8988T (cell line): Measurements from ENCODE around the gene ARMH4.

ENCODE experiments used
- DNase-seq: peaks from one replicate; pipeline ENCODE4 v3.0.0; 2011

The ARMH4 gene

DNA sequence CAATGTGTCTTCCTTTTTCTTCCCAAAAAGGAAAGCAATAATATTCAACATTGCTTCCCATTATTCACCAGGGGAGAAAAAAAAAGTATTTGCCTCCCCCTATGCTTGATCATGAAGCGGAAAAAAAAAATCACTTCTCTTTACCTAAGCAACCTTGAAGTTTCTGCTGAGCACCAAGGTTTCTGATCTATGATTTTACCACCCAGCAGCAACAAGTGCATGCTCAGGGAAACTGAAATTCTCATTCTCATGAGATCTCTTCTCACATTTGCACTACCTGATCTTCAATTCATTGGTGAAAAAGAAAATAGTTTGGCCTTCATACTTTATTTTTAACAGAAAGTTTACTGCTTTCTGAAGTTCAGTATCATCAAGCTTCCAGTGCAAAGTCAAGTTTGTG lies 125.8 kb downstream of the ARMH4 start:
- DNase-seq = no peak

DNA sequence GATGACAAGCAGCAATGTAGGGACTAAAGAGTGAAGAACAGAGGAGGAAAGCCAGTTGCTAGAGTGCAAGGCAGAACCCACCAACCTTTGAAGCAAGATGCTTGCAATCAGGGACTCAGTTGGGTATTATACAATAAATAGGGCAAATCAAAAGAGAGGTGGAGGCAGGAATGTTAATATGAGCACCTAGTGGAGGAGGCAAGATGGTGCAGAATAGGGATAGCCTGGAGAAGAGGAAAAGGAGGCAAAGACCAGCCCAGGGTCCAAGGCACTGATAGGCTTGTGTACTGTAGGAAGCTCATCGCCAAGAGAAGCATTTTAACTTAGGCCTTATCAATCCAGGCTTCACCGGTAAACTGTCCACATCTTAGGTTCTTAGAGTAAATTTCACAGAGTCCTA lies 137.2 kb downstream of the ARMH4 start:
- no peak for DNase-seq

DNA sequence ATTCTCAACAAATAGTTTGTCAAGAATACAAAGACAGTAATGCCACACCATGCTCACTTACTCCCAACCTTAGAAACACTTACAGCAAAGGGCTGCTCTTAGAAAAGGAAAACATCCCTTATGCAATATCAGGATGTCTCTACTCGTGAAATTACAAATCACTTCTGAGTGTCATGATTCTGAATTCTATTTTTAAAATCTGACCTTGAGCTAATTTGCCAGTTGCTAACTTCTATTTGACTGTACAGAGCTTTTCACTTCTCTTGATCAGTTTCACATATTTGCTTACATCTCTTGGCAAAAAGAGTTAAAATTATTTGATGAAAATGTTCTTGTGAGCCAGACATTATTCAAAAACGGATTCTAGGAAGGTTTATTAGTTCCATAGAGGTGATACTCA lies 149.4 kb downstream of the ARMH4 start:
- no peak for DNase-seq

DNA sequence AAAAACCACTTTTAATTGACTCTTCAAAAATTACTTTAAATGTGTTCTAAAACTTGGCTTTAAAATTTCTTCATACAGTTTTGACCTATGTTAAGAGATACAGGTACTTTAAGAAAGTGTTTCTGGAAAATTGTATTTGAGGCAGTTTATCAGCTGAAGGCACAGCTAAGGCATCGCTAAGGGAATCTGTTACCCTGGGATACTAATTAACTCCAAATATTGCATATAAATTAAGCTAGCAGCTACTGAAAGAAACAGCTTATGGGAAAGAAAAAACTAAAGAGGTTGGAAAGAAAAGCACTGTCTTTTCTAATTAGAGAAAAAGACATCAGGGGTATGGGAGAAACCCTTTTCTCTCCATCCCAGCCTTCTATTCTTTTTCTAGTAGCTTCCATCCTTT lies 152.0 kb downstream of the ARMH4 start:
- DNase-seq = no peak

DNA sequence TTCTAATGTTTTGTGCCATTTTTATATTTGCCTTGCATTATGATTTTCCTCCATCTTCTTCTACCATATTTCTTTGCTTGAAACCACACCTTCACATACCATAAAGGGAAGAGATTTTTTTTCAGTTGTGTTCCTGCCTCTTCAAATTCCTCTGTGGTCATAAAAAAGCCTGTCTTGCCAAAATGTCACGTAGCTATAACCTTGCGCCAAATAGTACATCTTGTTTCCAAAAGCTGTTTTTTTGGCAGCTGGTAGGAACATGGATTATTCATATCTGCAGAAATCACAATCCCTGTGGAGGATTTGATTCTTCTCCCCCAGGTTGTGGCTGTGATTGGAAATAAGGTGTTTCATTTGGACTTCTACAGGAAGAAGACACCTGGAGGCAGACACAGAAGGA lies 152.5 kb downstream of the ARMH4 start:
- no peak for DNase-seq

DNA sequence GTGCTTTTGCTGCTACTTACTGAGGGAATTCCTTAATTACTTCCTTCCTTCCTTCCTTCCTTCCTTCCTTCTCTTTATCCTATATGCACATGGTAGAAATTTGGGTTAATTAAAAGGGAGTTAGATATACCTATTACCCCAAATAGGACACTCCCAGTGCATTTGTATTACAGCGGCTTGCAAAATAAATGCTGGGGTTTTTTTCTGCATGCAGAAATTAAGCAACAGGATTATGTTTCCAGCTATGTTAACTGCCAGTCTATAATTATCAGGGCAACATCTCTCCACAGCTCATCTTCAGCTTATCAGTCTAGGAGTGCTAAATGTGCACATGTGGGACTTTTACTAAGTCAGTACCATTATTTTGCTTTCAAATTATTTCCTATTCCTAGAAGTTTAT lies 153.2 kb downstream of the ARMH4 start:
- DNase-seq = no peak

DNA sequence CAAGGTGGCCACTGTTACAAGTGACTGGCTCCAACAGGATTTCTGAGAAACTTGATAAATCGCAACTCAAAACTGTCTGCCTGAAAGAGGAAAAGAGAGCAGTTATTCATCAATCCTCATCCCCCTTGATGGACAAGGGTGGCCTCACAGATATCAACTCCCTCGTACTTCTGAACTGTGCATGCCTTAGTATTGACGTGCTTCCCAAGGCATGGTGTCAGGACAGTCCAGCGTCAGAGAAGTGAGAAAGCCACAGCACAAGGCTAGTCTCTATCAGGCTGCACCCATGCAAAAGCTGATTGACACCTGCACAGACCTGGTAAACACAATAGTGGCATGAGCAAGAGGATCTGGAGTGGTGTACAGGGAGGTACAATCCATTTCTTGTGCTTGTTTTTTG lies 160.7 kb downstream of the ARMH4 start:
- no peak for DNase-seq

DNA sequence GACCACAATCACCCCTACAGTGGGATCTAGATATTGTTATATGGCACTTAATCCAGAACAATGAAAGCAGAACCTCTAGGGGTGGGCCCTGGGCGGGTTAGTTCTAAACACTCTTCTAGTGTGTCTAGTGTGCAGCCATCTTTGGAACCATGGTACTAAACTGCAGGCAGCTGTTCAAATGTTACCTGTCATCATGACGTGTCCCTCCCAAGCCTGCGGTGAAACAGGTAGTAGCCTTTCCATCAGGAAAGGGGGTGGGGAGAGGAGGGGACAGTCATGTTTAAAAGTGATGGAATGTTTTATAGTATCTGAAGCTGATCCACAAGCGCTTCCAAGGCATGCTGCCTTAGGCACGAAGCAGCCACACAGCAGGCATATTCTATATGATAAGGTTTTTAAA lies 163.6 kb downstream of the ARMH4 start:
- DNase-seq = no peak

DNA sequence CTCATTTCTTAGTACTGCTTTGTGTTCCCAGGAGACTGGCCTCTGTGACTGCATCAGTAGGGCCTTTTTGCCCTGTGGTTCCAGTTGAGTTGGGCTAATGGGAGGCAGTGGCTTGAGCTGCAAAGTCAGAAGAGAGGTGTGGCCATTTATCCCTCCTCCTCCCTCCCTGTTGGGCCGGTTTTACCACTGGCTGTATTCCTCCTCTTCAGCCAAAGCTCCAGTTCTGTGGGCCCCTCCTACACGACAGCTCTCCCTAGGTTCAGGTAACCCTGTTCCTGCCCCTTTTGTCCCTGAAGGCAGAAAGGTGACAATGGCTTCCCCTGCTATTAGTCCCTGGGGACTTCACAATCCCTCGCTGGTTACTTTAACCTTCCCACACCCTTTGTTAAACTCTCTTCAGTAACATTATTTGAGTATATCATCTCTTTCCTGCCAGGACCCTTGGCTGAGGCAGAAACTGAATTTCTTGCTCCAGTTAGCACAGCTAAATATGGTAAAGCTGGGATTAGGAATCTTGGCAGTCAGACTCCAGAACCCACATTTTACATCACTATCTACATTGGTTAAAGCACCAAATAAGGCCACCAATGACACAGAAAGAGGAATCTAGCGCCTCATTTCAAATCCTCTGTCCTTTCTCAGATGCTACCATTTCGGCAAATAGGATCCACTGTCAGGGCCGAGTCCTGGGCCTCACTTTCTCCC lies 164.3 kb downstream of the ARMH4 start:
- DNase-seq = no peak

DNA sequence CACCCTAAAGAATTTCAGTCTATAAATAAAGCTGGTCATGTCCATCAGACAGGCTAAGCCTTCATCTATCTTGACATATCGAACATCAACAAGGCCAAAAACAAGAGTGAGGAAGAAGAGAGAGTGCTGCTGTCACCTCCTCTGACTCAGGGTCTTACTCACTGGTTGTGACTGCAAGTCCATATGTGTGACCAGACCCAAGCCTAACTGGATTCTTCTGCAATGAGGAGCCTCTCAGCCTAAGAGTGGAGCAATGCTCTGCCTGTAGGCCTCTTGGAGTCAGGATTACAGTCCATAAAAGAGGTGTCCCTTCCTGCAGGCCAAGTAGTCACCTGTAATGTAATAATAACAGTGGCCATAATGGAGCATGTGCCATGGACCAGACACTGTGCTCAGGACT lies 165.0 kb downstream of the ARMH4 start:
- DNase-seq = no peak

DNA sequence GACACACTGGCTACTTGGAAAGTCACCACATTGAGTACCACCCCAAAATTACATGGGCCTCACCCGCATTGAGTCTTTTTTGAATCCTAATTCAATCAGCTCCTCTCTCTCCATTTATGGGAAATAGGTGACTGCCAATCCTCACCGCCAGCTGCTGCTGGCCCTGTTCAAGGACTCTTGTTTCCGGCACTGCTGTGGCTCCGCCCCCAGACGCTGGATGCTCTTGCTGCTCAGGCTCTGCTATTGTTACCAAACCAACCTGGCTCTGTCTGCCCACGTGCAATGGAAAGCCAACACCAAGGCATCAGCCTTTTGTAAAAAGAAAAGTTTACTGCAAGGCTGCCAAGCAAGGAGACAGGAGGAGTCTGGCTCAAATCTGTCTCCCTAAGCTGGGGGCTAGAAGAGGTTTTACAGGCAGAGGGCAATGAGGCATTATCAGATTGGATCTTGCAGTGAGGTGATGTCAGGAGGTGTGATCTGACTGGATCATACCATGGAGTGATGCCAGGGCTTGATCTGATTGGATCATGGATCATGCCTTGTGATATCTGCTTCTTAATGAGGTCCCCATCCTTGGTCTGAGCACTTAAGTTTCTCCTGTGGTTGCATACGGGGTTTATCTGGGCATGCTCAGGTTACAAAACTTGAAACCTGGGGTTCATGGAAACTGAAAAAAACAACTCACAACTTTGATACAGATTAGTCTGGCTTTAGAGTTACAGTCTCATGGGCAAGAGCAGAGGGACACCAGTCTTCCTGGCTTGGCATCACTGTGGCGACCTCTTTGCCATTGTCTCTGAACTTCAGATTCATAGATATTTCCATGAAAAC lies 169.0 kb downstream of the ARMH4 start:
- no peak for DNase-seq

DNA sequence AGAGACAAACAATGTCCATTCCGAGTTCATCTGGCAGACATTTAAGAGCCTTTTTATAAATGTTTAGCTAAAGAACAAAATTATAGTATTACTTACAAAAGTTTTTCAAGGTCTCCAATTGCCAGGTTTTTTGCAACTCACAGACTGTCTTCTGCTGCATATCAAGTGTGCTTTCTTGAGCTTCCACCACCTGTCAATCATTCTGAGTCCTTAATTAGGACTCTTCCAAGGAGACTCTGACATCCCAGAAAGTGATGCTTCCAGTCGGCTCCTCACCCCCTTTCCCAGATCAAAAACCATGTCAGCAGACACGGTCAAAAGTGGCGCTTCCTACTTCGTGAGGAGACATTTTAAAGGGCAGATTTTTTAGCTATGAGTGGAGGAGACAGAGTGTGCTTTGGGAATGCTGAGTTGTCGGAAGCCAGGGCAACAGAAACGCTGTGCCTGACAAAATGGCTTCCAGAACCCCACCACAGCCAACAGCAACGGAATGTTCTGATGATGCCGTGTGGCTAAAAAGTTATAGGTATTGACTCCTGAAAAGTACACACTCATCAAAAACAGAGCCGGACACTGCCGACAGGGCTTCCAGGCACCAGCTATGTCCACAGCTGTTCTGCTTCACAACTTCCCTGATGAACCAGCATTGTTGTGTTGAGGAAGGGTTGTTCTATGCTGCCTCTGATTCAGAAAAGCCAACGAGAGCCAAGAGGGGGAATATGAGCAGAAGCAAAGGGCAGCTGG lies 170.0 kb downstream of the ARMH4 start:
- no peak for DNase-seq

DNA sequence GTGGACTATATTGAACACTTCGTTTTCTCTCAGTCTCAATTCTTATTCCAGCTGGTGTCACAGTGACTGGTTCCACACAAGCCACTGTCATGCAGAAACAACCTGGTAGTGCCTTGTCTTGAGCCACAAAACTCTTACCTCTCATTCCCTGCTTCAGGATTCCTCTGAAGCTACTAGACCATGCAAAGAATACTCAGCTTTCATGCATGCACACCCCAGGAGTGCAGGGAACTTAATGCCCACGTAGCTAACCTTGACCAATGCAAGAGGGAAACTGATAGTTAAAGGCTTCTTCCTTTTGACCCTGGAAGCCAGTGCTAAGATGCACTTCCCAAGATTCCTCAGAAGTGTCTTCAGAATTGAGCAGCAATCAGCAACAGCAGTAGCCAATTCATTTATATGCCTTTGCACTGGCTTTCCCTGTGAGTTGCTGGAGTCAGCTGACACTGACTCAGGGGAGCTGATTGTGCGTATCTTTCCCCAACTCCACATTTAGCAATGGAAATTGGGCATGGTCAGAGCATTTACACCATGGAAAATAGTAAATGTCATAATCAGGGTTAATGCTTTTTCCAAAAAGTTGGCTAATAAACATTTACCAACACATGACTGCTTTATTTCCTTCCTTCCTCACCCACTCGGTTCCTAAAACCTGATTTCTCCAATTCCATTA lies 172.5 kb downstream of the ARMH4 start:
- DNase-seq = no peak

DNA sequence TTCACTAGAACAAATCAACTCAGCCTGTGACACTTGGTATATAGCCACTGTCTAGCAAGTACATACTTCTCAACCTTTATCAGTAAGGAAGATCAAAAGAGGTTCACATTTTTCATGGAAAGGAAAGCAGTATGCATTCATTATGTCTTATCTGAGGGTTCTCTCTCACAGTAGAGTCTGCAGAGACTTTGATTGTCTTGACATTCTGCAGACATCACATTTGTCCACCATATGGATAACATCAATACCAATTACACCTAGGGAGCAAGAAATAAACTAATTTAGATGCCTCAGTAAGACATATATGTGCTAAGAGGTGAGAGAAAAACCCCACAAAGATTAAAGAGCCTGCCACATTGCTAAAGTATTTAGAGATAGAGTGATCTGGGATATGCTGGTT lies 175.3 kb downstream of the ARMH4 start:
- no peak for DNase-seq

DNA sequence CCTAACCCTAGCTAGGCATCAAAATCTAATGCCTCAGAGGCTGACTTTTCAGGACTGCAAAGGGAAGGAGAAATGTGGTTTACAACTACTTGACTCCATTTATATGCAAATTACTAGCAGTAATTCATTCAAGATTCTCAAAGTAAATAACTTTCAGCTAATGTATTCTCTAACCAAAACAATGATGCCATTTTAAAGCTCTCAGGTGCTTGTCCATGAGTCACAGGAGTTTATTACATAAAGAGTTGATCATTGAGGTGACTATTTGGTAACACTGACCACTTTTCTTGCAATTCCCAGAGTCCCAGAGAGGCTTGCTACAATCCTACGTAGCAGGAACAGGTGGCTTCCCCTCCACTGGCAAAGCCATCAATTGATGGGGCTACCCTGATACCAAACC lies 177.1 kb downstream of the ARMH4 start:
- no peak for DNase-seq

DNA sequence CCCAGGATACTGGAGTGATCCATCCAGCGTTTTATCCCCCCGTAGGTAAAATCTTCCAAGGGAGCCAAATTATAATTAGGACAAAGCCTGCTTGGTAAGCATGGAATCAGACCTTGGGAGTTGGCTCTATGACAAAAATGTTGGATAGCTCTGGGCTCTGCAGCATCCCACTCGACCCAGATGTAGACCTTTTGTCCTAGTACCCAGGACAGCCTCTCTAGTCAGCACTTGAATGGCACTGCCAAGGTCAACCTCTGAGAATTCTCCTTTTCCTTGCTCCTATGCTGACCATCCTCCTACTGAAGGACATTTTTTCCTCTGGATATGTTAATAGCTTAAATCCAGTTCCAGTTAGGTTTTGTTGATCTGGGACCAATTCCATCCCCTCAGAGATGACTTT lies 181.4 kb downstream of the ARMH4 start:
- DNase-seq = no peak

DNA sequence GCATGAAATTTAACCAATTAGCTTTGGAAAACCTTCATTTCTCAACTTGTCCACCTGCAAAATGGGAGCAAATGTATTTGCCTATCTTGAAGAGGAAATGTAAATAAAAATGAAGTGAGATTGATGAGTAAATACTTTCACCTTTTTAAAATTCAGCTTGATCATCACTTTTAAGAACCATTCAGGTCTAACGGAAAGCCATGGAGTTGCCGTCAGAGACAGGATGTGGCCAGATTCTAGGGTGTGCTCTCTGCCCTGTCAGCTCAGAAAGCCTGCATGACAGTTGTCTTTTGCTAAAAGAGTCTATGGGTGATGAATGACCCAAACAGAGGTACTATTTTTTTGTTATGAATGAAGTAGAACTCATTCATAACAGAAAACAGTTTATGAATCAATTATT lies 181.8 kb downstream of the ARMH4 start:
- DNase-seq = no peak

DNA sequence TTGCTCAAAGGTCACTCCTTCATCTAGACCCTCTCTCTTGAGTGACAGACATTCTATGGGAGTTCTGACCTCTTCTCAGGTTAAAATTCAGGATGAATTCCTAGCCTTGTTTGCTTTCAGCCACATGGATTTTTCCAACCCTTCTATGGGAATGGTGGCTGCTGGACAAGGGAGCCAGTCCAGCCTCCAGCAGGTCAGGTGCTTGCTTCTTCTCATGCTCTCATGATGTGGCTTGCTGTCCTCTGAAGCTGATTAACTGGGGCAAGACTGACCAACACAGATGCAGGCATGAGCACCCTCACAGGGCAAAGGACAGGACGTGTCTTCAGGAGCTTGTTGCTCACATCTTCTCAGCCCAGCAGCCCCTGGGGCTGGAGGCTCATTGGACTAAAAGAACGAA lies 188.9 kb downstream of the ARMH4 start:
- DNase-seq = no peak

DNA sequence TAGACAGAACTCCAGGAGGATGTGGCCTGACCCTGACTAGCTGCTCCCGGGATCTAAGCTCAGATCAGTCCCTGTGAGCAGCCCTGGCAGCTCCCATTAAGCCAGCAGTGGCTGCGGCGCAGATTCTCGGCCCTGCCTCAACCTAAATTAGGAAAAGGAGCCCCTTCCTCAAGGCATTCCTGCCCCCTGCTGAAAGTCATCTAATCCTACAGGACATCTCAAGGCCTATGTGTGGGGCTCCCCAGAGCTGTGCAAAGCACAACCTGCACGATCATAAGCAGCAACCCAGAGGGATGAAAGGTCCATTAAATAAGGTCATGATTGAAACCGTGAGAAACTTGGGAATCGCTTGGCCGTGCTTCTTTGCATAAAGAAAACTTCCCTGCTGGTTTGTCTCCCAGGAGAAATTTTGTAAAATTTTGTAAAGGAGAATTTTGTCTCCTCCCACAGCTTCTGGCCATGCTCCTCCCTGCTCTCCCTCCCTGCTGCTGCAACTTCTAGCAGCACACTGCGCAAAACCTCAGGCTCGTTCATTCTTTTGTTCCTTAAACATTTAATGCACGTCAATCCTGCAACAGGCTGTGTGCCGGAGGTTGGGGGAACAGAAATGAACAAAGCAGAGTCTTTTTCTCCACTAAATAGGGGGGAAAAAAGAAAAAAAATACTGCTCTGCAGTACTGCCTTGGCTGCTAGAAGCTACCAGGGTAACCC lies 189.5 kb downstream of the ARMH4 start:
- DNase-seq = no peak

DNA sequence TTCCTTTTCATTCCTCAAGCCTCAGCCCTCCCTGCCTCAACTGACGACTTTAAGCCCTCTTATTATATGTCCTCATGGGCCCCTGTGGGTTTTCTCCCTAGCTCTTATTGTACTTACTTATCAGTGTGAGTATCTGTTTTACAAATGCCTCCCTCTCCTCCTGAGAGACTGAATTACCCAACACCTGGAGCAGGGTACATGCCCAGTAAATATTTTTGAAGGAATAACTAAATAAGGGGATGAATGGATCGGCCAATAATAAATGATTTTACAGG lies 190.3 kb downstream of the ARMH4 start:
- DNase-seq = no peak

DNA sequence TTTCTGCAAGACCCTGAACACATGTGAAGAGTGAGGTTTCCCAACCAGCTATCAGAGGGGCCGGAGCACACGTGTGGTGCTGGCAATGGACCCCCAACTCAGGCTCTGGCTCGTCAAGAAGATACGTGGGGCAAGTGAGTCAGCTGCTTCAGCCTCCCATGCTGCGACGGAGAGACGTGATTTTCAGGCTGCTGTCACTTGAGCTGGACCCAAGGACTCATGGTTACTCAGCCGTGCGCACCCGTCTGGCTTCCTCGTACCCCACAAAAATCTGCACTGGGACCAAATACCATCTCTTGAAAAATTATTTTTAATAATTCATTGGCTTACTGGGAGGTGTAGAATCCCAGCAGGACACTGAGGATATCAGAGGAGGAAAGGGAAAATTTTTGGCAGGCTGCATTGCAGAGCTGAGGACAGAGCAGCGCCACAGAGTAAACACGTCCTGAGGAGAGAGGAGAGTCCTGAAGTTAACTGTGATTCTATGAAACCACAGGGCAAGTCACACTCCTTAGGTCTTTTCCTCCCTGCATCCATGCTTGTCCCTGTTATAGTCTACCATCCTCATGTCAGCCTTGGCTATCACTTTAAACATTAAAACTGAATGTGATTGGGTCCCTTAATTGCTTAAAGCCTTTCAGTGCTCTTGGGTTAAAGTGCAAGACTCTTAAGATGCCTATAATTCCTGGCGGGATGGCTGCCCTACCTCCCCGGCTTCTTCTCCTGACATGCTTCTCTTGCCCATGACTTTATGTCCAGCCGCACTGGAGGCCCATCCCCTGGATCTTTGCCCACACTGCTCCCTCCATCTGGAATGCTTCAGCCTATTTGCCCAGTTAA lies 190.8 kb downstream of the ARMH4 start:
- DNase-seq = no peak

DNA sequence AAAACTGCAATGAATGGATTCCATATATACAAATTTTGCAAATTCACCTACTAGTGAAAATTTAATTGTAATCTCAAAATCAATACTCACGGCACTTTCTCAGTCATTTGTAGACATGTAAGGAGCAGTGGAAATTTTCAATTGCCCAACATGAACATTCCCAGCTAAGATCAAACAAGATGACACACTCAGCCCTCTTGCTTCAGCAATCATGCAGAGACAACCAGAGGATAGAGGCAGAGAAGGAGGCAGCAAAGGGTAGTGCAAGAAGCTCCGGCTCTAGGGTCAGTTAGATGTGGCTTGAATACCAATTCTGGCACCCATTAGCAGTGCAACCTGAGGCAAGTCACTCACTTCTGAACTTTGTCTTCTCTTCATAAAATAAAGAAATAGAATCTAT lies 194.6 kb downstream of the ARMH4 start:
- DNase-seq = no peak
